HG02798 (cell line): Measurements from ENCODE around the gene SLC47A1.
"Not testable (repeated sequence)": the region's sequence is repeated elsewhere in the genome, so short reads cannot be mapped to it uniquely, and the experiment has no call there.

Experiments
- ATAC-seq: cut with Tn5 transposase; IDR thresholded peaks from one replicate; pipeline ENCODE4 v1.9.1; 2021; ENCODE audit warnings: mild to moderate bottlenecking; ENCODE audit not compliant: unreplicated experiment, poor library complexity

SLC47A1 gene

DNA sequence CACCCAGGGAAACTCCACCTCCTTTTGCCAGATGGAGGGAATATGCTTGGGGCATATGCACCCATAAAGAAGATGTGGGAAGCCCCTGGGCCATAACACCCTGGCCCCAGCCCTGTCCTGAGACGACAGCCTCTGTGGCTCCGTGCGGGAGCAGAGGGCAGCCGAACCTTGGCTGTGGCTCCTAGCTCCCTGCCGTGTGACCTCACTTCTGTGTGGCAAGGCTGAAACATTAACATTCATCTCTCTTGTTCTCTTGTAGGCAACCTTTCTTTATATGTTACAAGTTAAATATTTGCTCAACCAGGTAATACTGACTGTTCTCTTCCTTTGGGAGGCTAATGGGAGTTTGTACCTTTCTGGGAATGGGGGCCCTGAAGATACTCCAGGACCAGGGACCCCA is 17.5 kb downstream of the SLC47A1 start:
- ATAC-seq: no peak

DNA sequence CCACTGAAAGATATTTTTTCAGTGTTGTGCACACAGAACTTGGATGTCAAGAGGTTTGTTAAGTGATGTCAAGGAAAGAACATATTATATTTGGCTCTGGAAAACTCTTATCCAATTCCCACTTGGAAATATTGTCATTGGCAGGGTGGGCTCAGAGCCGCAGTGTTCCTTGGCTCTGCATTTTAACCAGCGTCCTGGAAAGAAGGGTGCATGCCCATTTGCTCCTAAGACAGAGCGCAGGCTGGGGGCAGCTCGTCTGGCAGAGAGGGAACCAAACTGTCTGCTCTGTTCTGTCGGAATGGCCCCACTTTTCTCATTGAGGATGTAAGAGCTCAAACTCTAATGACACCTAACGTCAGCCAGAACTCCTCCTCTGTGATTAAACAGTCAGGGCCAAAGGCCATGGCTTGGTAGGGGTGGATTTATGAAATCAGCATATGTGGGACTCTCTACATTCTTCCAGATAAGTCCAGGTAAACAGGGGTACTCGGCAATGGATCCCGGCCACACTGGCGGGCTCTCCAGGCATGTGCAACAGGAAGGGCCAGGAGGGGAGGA is 18.0 kb downstream of the SLC47A1 start:
- no peak for ATAC-seq

DNA sequence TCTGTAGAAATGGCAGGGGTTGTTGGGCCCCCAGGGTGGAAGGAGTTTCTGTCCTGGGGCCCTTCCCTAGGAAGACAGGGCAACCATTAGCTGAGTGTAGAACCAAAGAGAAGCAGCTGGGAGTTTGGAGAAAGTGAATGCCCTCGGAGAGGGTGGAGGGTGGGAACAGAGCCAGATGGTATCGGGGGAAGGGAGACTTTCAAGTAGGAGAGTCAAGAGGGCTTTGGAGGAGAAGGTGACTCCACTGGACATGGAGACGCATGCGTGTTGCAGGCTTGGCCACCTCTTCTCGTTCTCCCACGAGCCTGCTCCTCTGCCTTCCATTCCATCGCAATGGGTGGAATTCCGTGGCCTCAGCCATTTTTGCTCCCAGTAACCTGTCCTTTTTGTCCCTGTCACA is 19.4 kb downstream of the SLC47A1 start:
- no peak for ATAC-seq

DNA sequence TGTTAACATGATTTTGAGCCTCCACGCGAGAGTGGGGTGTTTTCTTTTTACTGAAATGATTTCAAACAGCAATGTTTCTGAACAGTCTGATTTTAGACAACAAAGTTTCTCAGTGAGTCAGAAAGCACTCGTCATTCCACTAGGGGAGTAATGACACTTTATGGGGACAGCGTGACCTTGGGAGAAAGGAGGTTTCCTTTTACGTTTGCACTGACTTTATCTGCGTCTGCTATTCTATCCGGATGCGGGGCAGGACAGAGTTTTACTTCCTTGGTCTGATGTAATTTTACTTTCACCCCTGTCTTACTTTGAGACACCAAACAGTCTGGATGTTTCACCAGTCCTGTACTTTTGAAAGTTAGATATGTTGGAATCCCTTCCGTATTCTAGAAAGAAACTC is 20.7 kb downstream of the SLC47A1 start:
- ATAC-seq: no peak

DNA sequence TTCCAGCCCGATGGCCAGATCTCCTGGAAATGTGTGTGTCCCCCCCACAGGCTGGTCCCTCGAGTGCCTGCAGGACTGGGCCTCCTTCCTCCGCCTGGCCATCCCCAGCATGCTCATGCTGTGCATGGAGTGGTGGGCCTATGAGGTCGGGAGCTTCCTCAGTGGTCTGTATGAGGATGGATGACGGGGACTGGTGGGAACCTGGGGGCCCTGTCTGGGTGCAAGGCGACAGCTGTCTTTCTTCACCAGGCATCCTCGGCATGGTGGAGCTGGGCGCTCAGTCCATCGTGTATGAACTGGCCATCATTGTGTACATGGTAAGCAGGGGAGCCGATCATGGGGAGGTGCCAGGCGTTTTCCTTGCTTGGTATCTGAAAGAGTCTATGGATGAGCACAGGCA is 22.1 kb downstream of the SLC47A1 start:
- no peak for ATAC-seq

DNA sequence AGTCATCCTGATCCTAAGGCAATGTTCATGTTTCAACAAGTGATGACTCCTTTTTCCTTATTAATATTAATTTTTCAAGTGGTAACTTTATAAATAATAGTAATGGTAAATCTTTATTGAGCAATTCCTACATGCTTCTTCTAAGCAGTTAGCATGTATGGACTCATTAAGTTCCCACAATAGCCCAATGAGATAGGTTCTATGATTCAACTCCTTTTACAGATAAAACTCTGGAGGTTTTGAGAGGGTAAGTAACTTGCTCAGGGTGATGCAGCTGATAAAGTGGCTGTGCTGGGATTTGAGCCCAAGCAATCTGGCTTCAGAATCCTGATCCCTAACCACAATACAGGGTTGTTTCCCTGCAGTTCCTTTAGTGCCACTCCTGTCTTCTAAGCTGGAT is 25.3 kb downstream of the SLC47A1 start:
- ATAC-seq: no peak

DNA sequence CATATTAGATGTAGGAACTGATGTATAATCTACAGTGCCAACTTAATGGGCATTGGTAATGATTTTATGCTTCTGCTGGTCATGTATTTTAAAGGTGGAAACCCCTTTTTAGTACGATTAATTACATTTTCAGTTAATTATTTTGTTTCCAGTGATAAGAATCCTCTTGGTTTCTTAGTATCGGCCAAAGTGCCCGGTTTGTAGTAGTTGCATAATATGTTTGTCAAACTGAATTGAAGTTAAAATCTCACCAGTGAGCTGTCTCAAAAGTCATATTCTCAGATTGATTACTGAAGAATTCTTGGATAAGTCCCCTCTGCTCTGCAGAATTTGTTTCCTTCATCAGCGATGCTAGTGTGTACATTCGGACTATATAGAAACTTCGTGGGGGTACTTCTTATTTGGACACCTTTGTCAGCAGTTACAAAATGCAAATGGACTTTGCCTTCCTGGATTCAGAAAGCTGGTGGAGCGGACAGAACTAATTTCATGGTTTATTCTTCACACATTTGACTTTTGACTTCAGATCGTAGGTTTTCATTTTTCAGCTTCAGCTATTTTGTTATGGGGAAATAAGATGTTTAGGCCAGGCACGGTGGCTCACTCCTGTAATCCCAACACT is 28.2 kb downstream of the SLC47A1 start:
- ATAC-seq: no peak

DNA sequence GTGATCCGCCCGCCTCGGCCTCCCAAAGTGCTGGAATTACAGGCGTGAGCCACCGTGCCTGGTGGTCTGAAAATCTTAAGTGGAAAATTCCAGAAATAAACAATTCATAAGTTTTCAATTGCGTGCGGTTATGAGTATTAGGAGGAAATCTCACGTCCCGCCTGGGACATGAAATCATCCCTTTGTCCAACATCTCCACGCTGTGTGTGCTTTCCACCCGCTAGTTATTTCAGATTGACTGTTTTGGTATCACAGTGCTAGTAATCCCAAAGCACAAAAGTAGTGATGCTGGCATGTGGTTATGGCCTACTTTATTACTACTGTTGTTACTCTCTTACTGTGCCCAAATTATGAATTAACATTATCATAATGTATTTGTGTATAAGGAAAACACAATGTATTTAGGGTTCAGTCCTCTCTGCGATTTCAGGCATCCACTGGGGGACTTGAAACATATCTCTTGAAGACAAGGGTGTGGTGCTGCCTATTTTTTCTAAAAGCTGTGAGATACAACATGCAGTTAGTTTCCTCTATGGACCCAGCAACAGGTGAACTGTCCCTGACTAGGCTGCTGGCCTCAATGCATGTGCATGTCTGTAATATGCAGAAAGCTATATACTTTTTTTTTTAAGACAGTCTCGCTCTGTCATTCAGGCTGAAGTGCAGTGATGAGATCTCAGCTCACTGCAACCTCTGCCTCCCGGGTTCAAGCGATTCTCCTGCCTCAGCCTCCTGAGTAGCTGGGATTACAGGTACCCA is 32.3 kb downstream of the SLC47A1 start:
- ATAC-seq: no peak

DNA sequence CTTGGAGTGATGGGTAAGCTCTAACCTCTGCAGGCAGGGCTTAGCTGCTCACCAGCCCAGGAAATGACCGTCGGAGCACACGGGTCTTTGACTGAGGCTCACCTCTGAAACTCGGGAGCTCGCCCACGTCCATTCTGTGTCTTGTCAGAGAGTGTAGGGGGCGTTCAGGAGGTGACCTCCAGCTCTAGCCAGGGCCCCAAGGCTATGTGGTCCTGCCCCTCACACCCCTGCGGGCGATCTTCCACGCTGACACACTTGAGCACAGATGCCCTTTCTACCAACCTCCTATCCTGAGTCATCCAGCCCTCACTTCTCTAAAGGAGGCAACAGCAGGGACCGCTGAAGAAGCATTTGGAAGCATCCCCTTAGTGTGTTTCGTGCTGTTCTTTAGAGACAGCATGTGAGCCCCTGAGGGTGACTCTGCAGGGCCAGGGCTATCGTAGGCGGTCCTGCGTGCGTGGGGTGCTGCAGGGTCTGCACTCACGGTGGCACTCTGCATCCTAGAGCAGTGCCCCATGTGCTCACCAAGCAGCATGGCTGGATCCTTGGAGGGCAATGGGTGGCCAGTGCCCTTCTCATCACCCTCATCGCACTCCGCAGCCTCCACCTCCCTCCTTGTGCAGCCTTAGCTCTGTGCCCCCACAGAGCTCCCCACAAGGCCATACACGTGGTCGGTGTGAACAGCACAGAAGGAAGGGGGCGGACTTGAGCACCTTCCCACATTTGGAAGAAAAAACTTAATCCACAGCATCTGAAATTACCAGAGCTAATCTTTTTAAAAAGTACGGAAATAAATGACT is 33.8 kb downstream of the SLC47A1 start:
- ATAC-seq: no peak

DNA sequence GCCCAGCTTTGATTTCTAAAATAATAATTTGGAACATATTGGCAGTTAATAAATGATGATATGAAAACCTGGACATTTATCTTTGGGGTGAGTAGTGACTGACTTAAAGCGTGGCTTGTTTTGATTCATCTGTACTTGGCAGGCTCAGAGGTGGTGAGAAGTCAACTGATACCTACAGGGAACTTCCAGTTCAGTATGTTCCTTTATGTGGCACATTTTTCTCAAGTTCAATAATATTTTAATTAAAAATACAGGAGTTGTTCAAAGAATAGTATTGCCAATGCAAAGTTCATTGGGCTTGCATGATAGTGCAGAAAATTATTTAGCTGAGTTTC is 34.3 kb downstream of the SLC47A1 start:
- no peak for ATAC-seq

DNA sequence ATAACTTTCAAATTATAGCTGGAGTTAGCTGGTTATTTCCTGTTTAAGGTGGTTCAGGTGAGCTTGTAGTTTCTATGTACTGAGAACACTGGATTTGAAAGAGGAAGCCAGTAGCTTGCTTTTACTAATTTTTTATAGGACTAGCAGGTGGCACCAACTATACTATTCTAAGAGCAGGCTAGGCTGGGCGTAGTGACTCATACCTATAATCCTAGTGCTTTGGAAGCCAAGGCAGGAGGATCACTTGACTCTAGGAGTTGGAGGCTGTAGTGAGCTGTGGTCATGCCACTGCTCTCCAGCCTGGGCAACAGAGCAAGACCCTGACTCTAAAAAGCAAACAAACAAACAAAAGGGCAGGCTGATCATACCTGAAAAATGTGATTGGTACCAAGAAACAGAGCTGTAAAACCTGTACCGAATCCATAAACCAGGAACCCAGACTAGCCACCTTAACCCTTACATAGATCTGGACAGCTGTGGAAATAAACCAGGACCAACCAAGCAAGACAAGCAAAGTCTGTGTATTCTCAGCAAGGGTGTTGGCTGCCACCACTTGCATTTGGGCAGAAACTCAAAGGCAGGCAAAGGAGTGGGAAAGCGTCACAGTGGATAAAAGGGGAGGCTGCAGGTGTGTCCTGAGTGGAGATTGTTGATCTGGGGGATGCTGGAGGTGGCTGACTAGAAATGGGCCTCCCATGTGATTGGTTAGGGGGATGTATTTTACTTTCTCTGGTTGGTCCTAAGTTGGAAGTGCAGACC is 36.3 kb downstream of the SLC47A1 start:
- ATAC-seq: no peak

DNA sequence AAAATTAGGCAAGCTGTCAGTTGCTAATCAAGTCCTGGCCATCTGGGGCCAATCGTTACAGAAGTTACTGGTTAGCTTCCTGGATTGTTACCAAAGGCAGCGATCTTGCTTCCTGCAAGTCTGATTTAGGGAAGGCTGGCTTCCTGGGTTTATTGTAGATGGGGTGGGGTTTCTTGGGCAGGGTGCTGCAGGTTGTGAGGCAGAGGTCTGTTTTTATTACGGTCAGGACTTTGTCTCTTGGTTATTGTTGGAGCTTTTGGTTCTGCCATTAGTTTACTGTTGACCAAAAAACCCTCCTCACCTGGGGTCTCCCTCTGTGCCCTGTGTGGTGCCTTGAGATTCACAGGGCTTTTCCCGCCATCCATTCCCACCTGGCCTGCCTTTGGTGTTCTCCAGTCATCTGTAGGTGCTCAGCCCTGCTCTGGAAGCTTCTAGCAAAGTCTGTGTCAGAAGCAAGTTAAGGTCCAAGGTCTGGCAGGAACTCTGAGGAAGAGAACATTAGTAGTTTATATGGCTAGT is 36.9 kb downstream of the SLC47A1 start:
- ATAC-seq: no peak

DNA sequence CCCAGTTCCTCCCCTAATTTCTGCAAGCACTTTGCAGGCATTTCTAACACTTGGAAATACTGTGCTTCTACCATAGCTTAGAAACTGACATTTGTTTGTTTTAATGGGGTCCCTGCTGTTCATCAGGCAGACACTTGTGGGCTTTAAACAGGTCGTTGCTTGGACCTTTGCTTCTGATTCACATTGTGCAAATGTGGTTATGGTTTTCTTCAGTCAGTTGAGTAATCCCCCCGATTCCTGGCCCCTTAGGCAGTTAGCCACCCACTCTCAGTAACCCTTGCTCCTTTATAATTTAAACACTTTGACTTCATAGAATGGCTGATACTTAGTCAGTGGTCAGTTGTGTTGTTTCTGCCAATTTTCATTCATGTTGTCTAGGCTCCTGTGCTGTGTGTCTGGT is 39.4 kb downstream of the SLC47A1 start:
- ATAC-seq: no peak

DNA sequence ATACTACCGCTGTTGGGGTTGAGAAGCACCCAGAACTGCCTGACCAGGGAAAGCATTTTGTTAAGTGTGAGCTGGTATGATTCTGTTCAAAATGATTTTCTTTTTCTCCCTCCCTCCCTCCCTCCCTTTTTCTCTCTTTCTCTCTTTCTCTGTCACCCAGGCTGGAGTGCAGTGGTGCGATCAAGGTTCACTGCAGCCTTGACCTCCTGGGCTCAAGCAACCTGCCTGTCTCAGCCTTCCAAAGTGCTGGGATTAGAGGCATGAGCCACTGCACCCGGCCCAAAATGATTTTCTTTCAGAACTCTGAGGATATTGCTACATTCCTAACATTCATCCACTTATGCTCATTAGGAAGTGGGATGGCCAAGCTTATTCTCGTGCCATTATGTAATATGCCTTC is 41.3 kb downstream of the SLC47A1 start:
- no peak for ATAC-seq

DNA sequence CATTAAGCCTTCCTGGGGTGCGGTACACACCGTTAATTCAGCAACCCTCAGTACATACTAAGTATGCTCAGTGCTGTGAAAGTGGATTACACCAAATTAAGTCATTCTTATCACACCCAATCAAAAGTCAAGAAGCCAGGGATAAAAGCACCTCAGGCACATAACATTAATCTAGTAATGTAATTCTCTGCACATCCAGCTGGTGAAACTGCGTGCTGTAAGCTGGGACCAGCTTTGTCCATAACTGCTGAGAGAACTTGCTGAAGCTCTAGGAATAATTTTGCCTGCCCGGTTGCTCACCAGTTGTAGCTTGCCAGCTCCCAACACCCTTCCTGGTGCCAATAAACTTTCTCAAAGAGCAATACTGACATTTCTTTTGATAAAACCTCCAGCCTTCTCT is 44.9 kb downstream of the SLC47A1 start:
- ATAC-seq: no peak

DNA sequence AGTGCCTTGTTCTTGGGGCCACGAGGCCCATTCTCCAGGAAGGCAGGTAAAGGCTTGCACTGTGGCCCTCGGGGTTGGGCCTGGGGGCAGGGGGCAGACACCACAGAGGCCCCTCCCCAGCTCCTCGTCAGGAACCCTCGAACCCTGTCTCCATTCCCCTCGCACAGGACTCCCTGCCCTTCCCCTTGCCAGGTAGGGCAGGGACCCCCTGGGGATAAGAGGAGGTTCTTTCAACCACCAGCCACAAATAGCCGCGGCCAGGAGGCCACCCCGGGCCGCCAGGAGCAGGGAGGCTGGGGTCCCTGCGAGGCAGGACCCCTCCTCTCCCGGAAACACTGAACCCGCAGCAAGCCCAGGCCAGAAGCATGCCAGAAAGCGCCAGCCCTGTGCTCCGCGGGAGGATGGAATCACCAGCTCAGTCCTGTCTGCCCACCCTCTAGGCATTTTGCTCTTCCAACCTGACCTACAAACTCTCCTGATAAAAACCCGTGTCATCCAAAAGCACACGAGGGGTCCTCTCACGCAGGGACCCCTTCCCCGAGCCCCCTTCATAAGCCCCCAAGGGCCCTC is 45.6 kb downstream of the SLC47A1 start:
- ATAC-seq: no peak

DNA sequence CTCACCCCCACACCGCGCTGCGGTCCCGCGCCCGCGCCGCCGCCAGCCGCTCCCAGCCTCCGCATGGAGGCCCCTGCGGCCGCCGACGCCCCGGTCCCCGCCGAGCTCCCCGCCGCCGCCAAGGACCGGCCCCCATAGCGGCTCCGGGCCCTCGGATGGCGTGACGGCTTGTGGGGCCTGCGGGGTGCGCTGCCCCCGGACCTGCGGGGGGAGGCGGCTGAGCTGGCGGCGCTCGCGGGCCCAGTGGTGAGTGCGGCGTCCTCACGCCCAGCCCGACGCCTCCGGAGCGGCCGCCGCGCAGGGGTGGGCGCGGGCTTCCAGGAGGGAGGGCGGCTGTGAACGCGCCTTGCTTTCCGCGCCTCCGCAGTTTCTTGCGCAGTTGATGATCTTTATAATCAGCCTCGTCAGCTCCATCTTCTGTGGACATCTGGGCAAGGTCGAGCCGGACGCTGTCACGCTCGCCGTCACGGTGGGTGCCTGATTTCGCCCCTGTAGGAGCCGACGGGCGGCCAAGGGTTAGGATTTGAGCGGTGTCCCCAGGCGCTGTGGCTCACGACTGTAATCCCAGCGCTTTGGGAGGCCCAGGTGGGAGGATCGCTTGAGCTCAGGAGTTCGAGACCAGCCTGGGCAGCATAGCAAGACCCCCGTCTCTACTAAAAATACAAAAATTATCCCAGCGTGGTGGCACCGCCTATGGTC is 46.4 kb downstream of the SLC47A1 start:
- ATAC-seq: no peak

DNA sequence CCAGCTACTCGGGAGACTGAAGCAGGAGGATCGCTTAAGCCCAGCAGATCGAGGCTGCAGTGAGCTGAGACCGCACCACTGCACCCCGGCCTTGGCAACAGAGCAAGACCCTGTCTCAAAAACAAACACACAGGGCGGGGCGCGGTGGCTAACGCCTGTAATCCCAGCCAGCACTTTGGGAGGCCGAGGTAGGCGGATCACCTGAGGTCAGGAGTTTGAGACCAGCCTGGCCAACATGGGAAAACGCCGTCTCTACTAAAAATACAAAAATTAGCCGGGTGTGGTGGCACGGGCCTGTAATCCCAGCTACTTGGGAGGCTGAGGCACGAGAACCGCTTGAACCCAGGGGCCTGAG is 46.9 kb downstream of the SLC47A1 start:
- not testable (repeated sequence) for ATAC-seq

DNA sequence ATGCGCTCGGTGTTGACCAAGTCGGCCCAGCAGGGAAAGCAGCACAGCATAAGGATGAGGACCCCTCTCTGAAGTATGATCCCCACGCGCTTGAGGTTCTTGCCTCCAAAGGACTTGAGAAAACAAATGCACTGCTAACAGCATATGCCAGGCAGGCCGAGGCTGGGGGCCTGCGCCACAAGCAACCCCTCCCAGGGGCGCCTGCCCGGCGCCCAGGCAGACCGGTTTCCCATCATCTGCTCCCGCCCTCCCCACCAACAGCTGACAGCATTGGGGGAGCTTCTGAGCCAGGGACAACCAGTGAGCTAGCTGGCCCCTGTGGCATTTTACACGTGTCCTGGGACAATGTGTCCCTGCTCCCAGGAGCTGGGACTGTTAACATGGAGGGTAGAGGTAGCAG is 48.5 kb downstream of the SLC47A1 start:
- ATAC-seq: not testable (repeated sequence)
